H7 (cell line): ENCODE measurements around the gene SARS1. TPM values are rescaled to one million over a fixed set of nuclear protein-coding genes. Genes with fewer than 3 reads are reported as not detected.
"Not testable (repeated sequence)": the region's sequence is repeated elsewhere in the genome, so short reads cannot be mapped to it uniquely, and the experiment has no call there.

Experiments used
- DNase-seq: peaks from one replicate; pipeline ENCODE4 v3.0.0; 2012
- H3K27me3 ChIP-seq: 2 replicates; pipeline ENCODE4 v1.6.0; 2011; ENCODE audit warnings: mild to moderate bottlenecking, low read length; ENCODE audit not compliant: control insufficient read depth, insufficient read depth
- H3K36me3 ChIP-seq: replicated peaks from 2 replicates; pipeline ENCODE4 v1.5.1; 2011; ENCODE audit warnings: low read length; ENCODE audit not compliant: control insufficient read depth, insufficient read depth
- H3K4me3 ChIP-seq: 2 replicates; pipeline ENCODE4 v1.5.1; 2011; ENCODE audit warnings: low read depth, mild to moderate bottlenecking, control low read depth, low read length, moderate library complexity; ENCODE audit not compliant: insufficient read depth
- total RNA-seq: library from RNA; depleted of rRNA; stranded (reverse); fragments of >200 nt; shearing (Covaris generic); gene quantifications from 2 replicates; pipeline ENCODE4 v1.2.3, GENCODE V29; 2014

SARS1 gene
- total RNA-seq, 1 experiment from 2014 or later, result 270 TPM

- Histone ChIP-seq H3K36me3 (peaks cover 2% of the 10 kb centered on the region), H3K4me3 (no peak overlapping the region), H3K27me3 (no peaks in the 10 kb centered on the region)
- DNase-seq, result peak; percentile 71
Measured at GRCh38 chr1:109273570-109274288, 60.0 kb downstream of the SARS1 start.

- DNase-seq, result peak; percentile 64
Measured at GRCh38 chr1:109274533-109275476, 61.1 kb downstream of the SARS1 start.

GRCh38 chr1:109275706-109276345 is 62.1 kb downstream of the SARS1 start:
- H3K27me3 ChIP-seq, result no peaks in the 10 kb centered on the region
- no peak overlapping the region for H3K4me3 ChIP-seq
- DNase-seq, result no peak
- H3K36me3 ChIP-seq, result peaks cover 15% of the 10 kb centered on the region

More at GRCh38 chr1:109274533-109275476, 61.1 kb downstream of the SARS1 start:
- peaks cover 6% of the 10 kb centered on the region for H3K36me3 ChIP-seq
- H3K4me3 ChIP-seq, result no peak overlapping the region
- no peaks in the 10 kb centered on the region for H3K27me3 ChIP-seq

- Histone ChIP-seq H3K27me3 (no peaks in the 10 kb centered on the region), H3K36me3 (peaks cover 20% of the 10 kb centered on the region), H3K4me3 (no peak overlapping the region)
- peak; percentile 95 for DNase-seq
Measured at GRCh38 chr1:109277434-109278204, 63.9 kb downstream of the SARS1 start.

- Histone ChIP-seq H3K27me3 (no peaks in the 10 kb centered on the region), H3K4me3 (no peak overlapping the region), H3K36me3 (peaks cover 20% of the 10 kb centered on the region)
- no peak for DNase-seq
Measured at GRCh38 chr1:109279615-109280278, 66.0 kb downstream of the SARS1 start.

GRCh38 chr1:109280862-109281261 is 67.1 kb downstream of the SARS1 start:
- no peak for DNase-seq
- Histone ChIP-seq H3K36me3 (peaks cover 20% of the 10 kb centered on the region), H3K27me3 (no peaks in the 10 kb centered on the region), H3K4me3 (no peak overlapping the region)

GRCh38 chr1:109281680-109282496 is 68.2 kb downstream of the SARS1 start:
- no peaks in the 10 kb centered on the region for H3K27me3 ChIP-seq
- peaks cover 20% of the 10 kb centered on the region for H3K36me3 ChIP-seq
- peak overlapping the region; percentile 76 for H3K4me3 ChIP-seq
- DNase-seq, result no peak

- Histone ChIP-seq H3K27me3 (no peaks in the 10 kb centered on the region), H3K4me3 (peak overlapping the region; percentile 76), H3K36me3 (peaks cover 20% of the 10 kb centered on the region)
- DNase-seq, result peak; percentile 92
Measured at GRCh38 chr1:109282497-109282951, 68.8 kb downstream of the SARS1 start.

GRCh38 chr1:109282952-109283747 is 69.4 kb downstream of the SARS1 start, which contains the start of gene PSRC1:
Gene PSRC1, minus strand, starts transcription at chr1:109283145.
- peak; percentile 99 for DNase-seq
- Histone ChIP-seq H3K4me3 (peak within 1 kb of the TSS; percentile 76), H3K36me3 (peaks cover 20% of the 10 kb centered on the region), H3K27me3 (no peaks in the 10 kb centered on the region)

- peak overlapping the region; percentile 76 for H3K4me3 ChIP-seq
- H3K27me3 ChIP-seq, result no peaks in the 10 kb centered on the region
- H3K36me3 ChIP-seq, result peaks cover 18% of the 10 kb centered on the region
- DNase-seq, result no peak
Measured at GRCh38 chr1:109283748-109284600, 70.3 kb downstream of the SARS1 start.

- H3K36me3 ChIP-seq, H3K4me3 ChIP-seq, H3K27me3 ChIP-seq, DNase-seq: not testable (repeated sequence)
Measured at GRCh38 chr1:109286762-109287161, 73.0 kb downstream of the SARS1 start.
